ENCODE data around the gene LMAN2. TPM values are rescaled to one million over a fixed set of nuclear protein-coding genes. Genes with fewer than 3 reads are reported as not detected.

LMAN2 gene
- 463 TPM for polyA plus RNA-seq (2012; ENCODE audit: insufficient read depth, insufficient read length, low read depth)

GRCh38 chr5:177351392-177352329 lies at the start of gene LMAN2:
LMAN2 (minus strand) TSS chr5:177351668; CDS start chr5:177351647, 21 bp downstream.
- H3K4me1 ChIP-seq: peaks cover 2% of the 10 kb centered on the region
- H3K27me3 ChIP-seq: no peaks in the 10 kb centered on the region
- DNase-seq: peak; percentile 93
- H3K36me3 ChIP-seq: peaks cover 16% of the 10 kb centered on the region; the same call in 1 of the 2 replicates
- no peak for TF ChIP-seq CTCF (IDR thresholded peaks at IDR 0.05; ENCODE audit: low read depth, low read length)
- H3K9me3 ChIP-seq: no peaks in the 10 kb centered on the region; the same call in 1 of the 2 replicates
- H3K4me3 ChIP-seq (ENCODE audit: low read depth, low read length): peak within 1 kb of the TSS; percentile 97

GRCh38 chr5:177399997-177400868 lies 48.8 kb upstream of the LMAN2 start, which contains the start of gene PFN3:
PFN3 (minus strand) TSS chr5:177400661; CDS start chr5:177400576, 85 bp downstream.
- no peaks in the 10 kb centered on the region for H3K27me3 ChIP-seq
- no peaks in the 10 kb centered on the region for H3K36me3 ChIP-seq
- no peak for TF ChIP-seq CTCF (IDR thresholded peaks at IDR 0.05; ENCODE audit: low read depth, low read length)
- H3K9me3 ChIP-seq: no peaks in the 10 kb centered on the region
- peaks cover 8% of the 10 kb centered on the region for H3K4me1 ChIP-seq
- no peak for DNase-seq
- H3K4me3 ChIP-seq (ENCODE audit: low read depth, low read length): no peak within 1 kb of the TSS

- no peak for TF ChIP-seq CTCF (IDR thresholded peaks at IDR 0.05; ENCODE audit: low read depth, low read length)
- no peak for DNase-seq
- Histone ChIP-seq H3K27me3 (no peaks in the 10 kb centered on the region), H3K36me3 (no peaks in the 10 kb centered on the region), H3K4me1 (0 out of 2 replicates have a peak, but pooled peaks cover 2% of the 10 kb centered on the region), H3K4me3 (ENCODE audit: low read depth, low read length) (no peak overlapping the region), H3K9me3 (no peaks in the 10 kb centered on the region)
Measured at GRCh38 chr5:177397875-177398390, 46.5 kb upstream of the LMAN2 start.

- Histone ChIP-seq H3K27me3 (no peaks in the 10 kb centered on the region), H3K4me3 (ENCODE audit: low read depth, low read length) (no peak overlapping the region), H3K36me3 (no peaks in the 10 kb centered on the region), H3K9me3 (no peaks in the 10 kb centered on the region), H3K4me1 (no peaks in the 10 kb centered on the region)
- TF ChIP-seq CTCF (IDR thresholded peaks at IDR 0.05; ENCODE audit: low read depth, low read length): no peak
- DNase-seq: no peak
Measured at GRCh38 chr5:177396807-177397206, 45.3 kb upstream of the LMAN2 start.

GRCh38 chr5:177396078-177396477 lies 44.6 kb upstream of the LMAN2 start:
- Histone ChIP-seq H3K27me3 (no peaks in the 10 kb centered on the region), H3K9me3 (no peaks in the 10 kb centered on the region), H3K4me3 (ENCODE audit: low read depth, low read length) (no peak overlapping the region), H3K36me3 (no peaks in the 10 kb centered on the region), H3K4me1 (no peaks in the 10 kb centered on the region)
- DNase-seq: no peak
- no peak for TF ChIP-seq CTCF (IDR thresholded peaks at IDR 0.05; ENCODE audit: low read depth, low read length)
